GM12873 (cell line): ENCODE data around the gene GIGYF2.

Source experiments
- CTCF ChIP-seq: IDR thresholded peaks from 2 replicates; pipeline ENCODE4 v1.5.1; 2012; ENCODE audit warnings: low read depth, mild to moderate bottlenecking, moderate library complexity, low read length, control low read depth; ENCODE audit not compliant: insufficient read depth; ENCODE audit errors: missing control alignments

GIGYF2 gene

GRCh38 chr2:232659359-232659758 is 37.8 kb upstream of the GIGYF2 start:
- TF ChIP-seq CTCF, result no peak

- no peak for TF ChIP-seq CTCF
Measured at GRCh38 chr2:232662486-232663260, 34.5 kb upstream of the GIGYF2 start.

GRCh38 chr2:232666051-232666805 is 30.9 kb upstream of the GIGYF2 start:
- TF ChIP-seq CTCF, result no peak

- TF ChIP-seq CTCF, result no peak
Measured at GRCh38 chr2:232667989-232668583, 29.0 kb upstream of the GIGYF2 start.

- TF ChIP-seq CTCF, result peak; percentile 33
Measured at GRCh38 chr2:232668805-232669444, 28.2 kb upstream of the GIGYF2 start.

- no peak for TF ChIP-seq CTCF
Measured at GRCh38 chr2:232672588-232672987, 24.5 kb upstream of the GIGYF2 start.

GRCh38 chr2:232674491-232674890 is 22.6 kb upstream of the GIGYF2 start:
- no peak for TF ChIP-seq CTCF
